ENCODE data around the gene THSD4. TPM values are rescaled to one million over a fixed set of nuclear protein-coding genes. Genes with fewer than 3 reads are reported as not detected.

Gene THSD4
- total and polyA plus RNA-seq, 2 of the 8 experiments (the other 6 are each of a cell fraction or from before 2014, with no cell fraction given): 2.5 to 6.2 TPM

DNA sequence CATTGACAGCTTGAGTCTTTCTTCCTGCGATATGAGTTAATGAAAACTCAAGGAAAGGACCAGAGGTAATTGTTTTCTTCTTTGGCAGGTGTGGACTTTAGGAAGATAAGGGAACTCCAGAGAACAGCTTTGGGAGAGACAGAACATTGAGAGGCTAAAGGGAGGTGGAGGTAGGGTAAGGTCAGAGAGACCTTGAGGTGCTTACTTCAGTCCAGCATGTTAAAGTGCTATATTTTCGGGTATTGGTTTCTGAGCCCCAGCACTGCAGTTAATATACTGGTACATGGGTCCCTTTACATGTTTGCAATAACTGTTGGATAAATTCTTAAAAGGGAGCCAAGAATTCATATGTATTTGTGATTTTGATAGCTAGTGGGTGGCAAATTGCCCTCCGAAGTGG lies 322.1 kb downstream of the THSD4 start:
- no peak for FAIRE-seq
- H3K9me3 ChIP-seq (ENCODE audit: insufficient read depth in 2 of 2, low read depth in 1 of 2, low read length in 1 of 2): no peaks in the 10 kb centered on the region

More for the DNA sequence above, 322.1 kb downstream of the THSD4 start:
- Histone ChIP-seq H2BK5ac (ENCODE audit: low read depth, low read length) (no peak overlapping the region), H2BK120ac (replicated peaks; ENCODE audit: low read depth, low read length) (no peak overlapping the region), H3K9ac (replicated peaks in 1 of 4; ENCODE audit: extremely low read depth in 1 of 4, low read depth in 3 of 4, low read length in 3 of 4) (no peak overlapping the region), H3K4me2 (ENCODE audit: insufficient read depth in 1 of 2, low read depth in 2 of 2, low read length in 2 of 2) (no peak overlapping the region), H2AK5ac (ENCODE audit: low read depth, low read length) (no peak overlapping the region), H3K27ac (ENCODE audit: low read depth, low read length) (no peak overlapping the region), H2BK12ac (ENCODE audit: low read depth, low read length) (0 out of 2 replicates have a peak overlapping the region, but pooled peaks have one; percentile 51), H4K5ac (ENCODE audit: insufficient read length, low read depth, low read length) (no peak overlapping the region), H3K18ac (ENCODE audit: extremely low read depth, low read length) (no peak overlapping the region), H2BK20ac (ENCODE audit: low read length) (no peak overlapping the region), H3K79me1 (ENCODE audit: low read depth, low read length) (no peaks in the 10 kb centered on the region), H3K4me3 (ENCODE audit: extremely low read depth in 1 of 4, insufficient read depth in 2 of 4, low read depth in 3 of 4, low read length in 4 of 4) (no peak overlapping the region), H4K91ac (replicated peaks; ENCODE audit: insufficient read length, low read length) (no peak overlapping the region), H3K56ac (replicated peaks; ENCODE audit: insufficient read length, low read depth, low read length) (no peak overlapping the region), H4K20me1 (replicated peaks in 1 of 2; ENCODE audit: control insufficient read depth in 1 of 2, insufficient read depth in 2 of 2, low read length in 2 of 2) (no peaks in the 10 kb centered on the region), H3K79me2 (ENCODE audit: control insufficient read depth in 1 of 2, insufficient read depth in 2 of 2, low read length in 2 of 2) (no peaks in the 10 kb centered on the region), H2BK15ac (ENCODE audit: low read length) (no peak overlapping the region), H3K23ac (ENCODE audit: insufficient read length) (no peak overlapping the region), H3K14ac (ENCODE audit: insufficient read length) (no peak overlapping the region), H3K4ac (replicated peaks; ENCODE audit: insufficient read length, low read depth, low read length) (no peak overlapping the region), H2AFZ (ENCODE audit: low read length) (no peak overlapping the region), H3K4me1 (replicated peaks in 1 of 4; ENCODE audit: control insufficient read depth in 3 of 4, insufficient read depth in 4 of 4, low read length in 3 of 4) (no peaks in the 10 kb centered on the region), H3K36me3 (ENCODE audit: control insufficient read depth in 2 of 4, insufficient read depth in 4 of 4, low read length in 3 of 4) (peaks cover 0 to 3% (median 0%) of the 10 kb centered on the region in 4 experiments; a peak in 1 of 8 replicates), H3K27me3 (replicated peaks in 1 of 4; ENCODE audit: control insufficient read depth in 3 of 4, extremely low read depth in 1 of 4, insufficient read depth in 3 of 4, low read length in 3 of 4) (no peaks in the 10 kb centered on the region), H4K8ac (ENCODE audit: extremely low read depth, insufficient read depth, low read length) (no peak overlapping the region), H3K23me2 (ENCODE audit: low read depth, low read length) (no peaks in the 10 kb centered on the region)
- POLR2A ChIA-PET (ENCODE audit: partially characterized antibody): no interaction called here
- TF ChIP-seq CREB1 (IDR thresholded peaks at IDR 0.05) (no peak), KDM1A (IDR thresholded peaks at IDR 0.05; ENCODE audit: borderline replicate concordance, low read length) (no peak), ZNF274 (IDR thresholded peaks at IDR 0.05; ENCODE audit: borderline replicate concordance, extremely low read depth, low read length) (no peak), CBX8 (IDR thresholded peaks at IDR 0.05; ENCODE audit: borderline replicate concordance, low read depth, low read length) (no peak), SP2 (IDR thresholded peaks at IDR 0.05; ENCODE audit: low read length) (no peak), TCF12 (IDR thresholded peaks at IDR 0.05; ENCODE audit: low read depth, low read length) (no peak), RNF2 (IDR thresholded peaks at IDR 0.05; ENCODE audit: borderline replicate concordance, low read depth, low read length, missing control alignments, poor library complexity, severe bottlenecking) (no peak), CEBPB (IDR thresholded peaks at IDR 0.05; ENCODE audit: low read depth, low read length) (no peak), CHD2 (IDR thresholded peaks at IDR 0.05; ENCODE audit: low read length) (no peak), SRF (IDR thresholded peaks at IDR 0.05; ENCODE audit: low read depth, low read length) (no peak), FOSL1 (IDR thresholded peaks at IDR 0.05; ENCODE audit: insufficient read depth, low read depth, low read length) (no peak), RAD21 (IDR thresholded peaks at IDR 0.05 in 1 of 2, conservative IDR thresholded peaks at IDR 0.05 in 1 of 2; ENCODE audit: low read depth in 2 of 2, low read length in 2 of 2) (no peak), MAFK (IDR thresholded peaks at IDR 0.05; ENCODE audit: low read depth, low read length) (no peak), PHF8 (conservative IDR thresholded peaks at IDR 0.05; ENCODE audit: low read depth, low read length) (no peak)
- CTCF ChIA-PET (ENCODE audit: partially characterized antibody): interaction anchor here (0.6 to 1.9 kb wide), 4 partner anchors 39 to 244 kb away, joined by 3 to 11 read pairs (median 5); no protein-coding TSS in a partner anchor
- 62% methylated on average over 3 of the region's 3 CpGs; no CpG with 5 or more reads in 1 of the 2 experiments for WGBS, 2 experiments (ENCODE audit: extremely low coverage in 1 of 2, insufficient coverage in 1 of 2, insufficient read length in 1 of 2, insufficient replicate concordance in 2 of 2, low coverage in 1 of 2, low lambda C conversion rate in 2 of 2, missing lambda C conversion rate in 1 of 2)
- DNase-seq (ENCODE audit: low read depth in 1 of 2, low spot score in 2 of 2): no peak

Measured in H1 (cell line).